Immature natural killer cell (primary cell): Measurements from ENCODE around the gene COL26A1. TPM values are rescaled to one million over a fixed set of nuclear protein-coding genes. Genes with fewer than 3 reads are reported as not detected.
A peak's percentile ranks its signal among the peaks of the same experiment; 100 is the strongest.
"Not testable (repeated sequence)": the region's sequence is repeated elsewhere in the genome, so short reads cannot be mapped to it uniquely, and the experiment has no call there.

Experiments
- DNase-seq, 3 donors: peaks; one replicate each; pipeline ENCODE4 v3.0.0; 2022; ENCODE audit warnings: mixed read lengths in 1 of 3
- H3K27ac Mint-ChIP-seq, 6 donors: one replicate each; pipeline ENCODE4 v1.8.0; 2020; ENCODE audit warnings: mixed read lengths in 6 of 6, mild to moderate bottlenecking in 5 of 6, inconsistent platforms in 4 of 6, moderate library complexity in 3 of 6
- H3K27me3 Mint-ChIP-seq, 3 donors: one replicate each; pipeline ENCODE4 v1.8.0; 2020 to 2021; ENCODE audit warnings: low read depth in 3 of 3, mild to moderate bottlenecking in 3 of 3, mixed read lengths in 3 of 3, moderate library complexity in 3 of 3, inconsistent platforms in 1 of 3
- H3K36me3 Mint-ChIP-seq, 3 donors: one replicate each; pipeline ENCODE4 v1.8.0; 2020; ENCODE audit warnings: mixed read lengths in 3 of 3, inconsistent platforms in 2 of 3, mild to moderate bottlenecking in 2 of 3
- H3K4me1 Mint-ChIP-seq, 2 donors: one replicate each; pipeline ENCODE4 v1.8.0; 2020; ENCODE audit warnings: inconsistent platforms in 2 of 2, mild to moderate bottlenecking in 2 of 2, mixed read lengths in 2 of 2, moderate library complexity in 1 of 2
- H3K4me3 Mint-ChIP-seq, 5 donors: one replicate each; pipeline ENCODE4 v1.8.0; 2020; ENCODE audit warnings: mild to moderate bottlenecking in 5 of 5, mixed read lengths in 5 of 5, inconsistent platforms in 3 of 5, moderate library complexity in 3 of 5
- H3K9me3 Mint-ChIP-seq, 6 donors: one replicate each; pipeline ENCODE4 v1.8.0; 2020; ENCODE audit warnings: mild to moderate bottlenecking in 6 of 6, mixed read lengths in 6 of 6, inconsistent platforms in 4 of 6, moderate library complexity in 3 of 6
- polyA plus RNA-seq, 3 donors: library from polyadenylated mRNA; unstranded; fragments of 300-500 nt; fragmentation: Illumina TruSeq; gene quantifications; one replicate each; pipeline ENCODE4 v1.2.3, GENCODE V29; 2021

Gene COL26A1
- polyA plus RNA-seq, 3 donors from 2014 or later: not detected

GRCh38 chr7:101488826-101489572 lies 126.3 kb downstream of the COL26A1 start:
- H3K9me3 Mint-ChIP-seq: no peaks in the 10 kb centered on the region
- H3K4me3 Mint-ChIP-seq: no peak overlapping the region
- H3K36me3 Mint-ChIP-seq: no peaks in the 10 kb centered on the region
- H3K27ac Mint-ChIP-seq: no peak overlapping the region
- no peaks in the 10 kb centered on the region for H3K4me1 Mint-ChIP-seq
- no peak for DNase-seq
- H3K27me3 Mint-ChIP-seq: peaks cover 0 to 9% (median 4%) of the 10 kb centered on the region in 3 donors

DNA sequence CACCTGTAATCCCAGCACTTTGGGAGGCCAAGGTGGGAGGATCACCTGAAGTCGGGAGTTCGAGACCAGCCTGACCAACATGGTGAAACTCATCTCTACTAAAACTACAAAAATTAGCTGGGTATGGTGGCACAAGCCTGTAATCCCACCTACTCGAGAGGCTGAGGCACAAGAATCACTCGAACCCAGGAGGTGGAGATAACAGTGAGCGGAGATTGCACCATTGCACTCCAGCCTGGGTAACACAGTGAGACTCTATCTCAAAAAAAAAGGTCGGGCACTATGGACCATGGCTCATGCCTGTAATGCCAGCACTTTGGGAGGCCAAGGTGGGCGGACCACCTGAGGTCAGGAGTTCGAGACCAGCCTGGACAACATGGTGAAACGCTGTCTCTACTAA lies 127.8 kb downstream of the COL26A1 start:
- H3K27me3 Mint-ChIP-seq, H3K27ac Mint-ChIP-seq, H3K36me3 Mint-ChIP-seq, H3K4me3 Mint-ChIP-seq, H3K4me1 Mint-ChIP-seq, H3K9me3 Mint-ChIP-seq, DNase-seq: not testable (repeated sequence)

DNA sequence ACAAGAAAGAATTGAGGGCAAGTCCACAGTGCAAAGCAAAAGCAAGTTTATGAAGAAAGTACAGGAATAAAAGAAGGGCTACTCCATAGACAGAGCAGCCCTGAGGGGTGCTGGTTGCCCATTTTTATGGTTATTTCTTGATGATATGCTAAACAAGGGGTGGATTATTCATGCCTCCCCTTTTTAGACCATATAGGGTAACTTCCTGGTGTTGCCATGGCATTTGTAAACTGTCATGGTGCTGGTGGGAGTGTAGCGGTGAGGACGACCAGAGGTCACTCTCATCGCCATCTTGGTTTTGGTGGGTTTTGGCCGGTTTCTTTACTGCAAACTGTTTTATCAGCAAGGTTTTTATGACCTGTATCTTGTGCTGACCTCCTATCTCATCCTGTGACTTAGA lies 128.8 kb downstream of the COL26A1 start:
- H3K36me3 Mint-ChIP-seq, DNase-seq, H3K27ac Mint-ChIP-seq, H3K4me1 Mint-ChIP-seq, H3K4me3 Mint-ChIP-seq, H3K9me3 Mint-ChIP-seq: not testable (repeated sequence)
- peaks cover 0 to 14% (median 4%) of the 10 kb centered on the region in 3 donors for H3K27me3 Mint-ChIP-seq

- Mint-ChIP-seq H3K36me3 (no peaks in the 10 kb centered on the region), H3K4me1 (no peaks in the 10 kb centered on the region), H3K27ac (no peak overlapping the region), H3K27me3 (peaks cover 0 to 7% (median 6%) of the 10 kb centered on the region in 3 donors), H3K9me3 (no peaks in the 10 kb centered on the region), H3K4me3 (no peak overlapping the region)
- no peak for DNase-seq
These were observed 132.1 kb downstream of the COL26A1 start for GRCh38 chr7:101494602-101495329.

DNA sequence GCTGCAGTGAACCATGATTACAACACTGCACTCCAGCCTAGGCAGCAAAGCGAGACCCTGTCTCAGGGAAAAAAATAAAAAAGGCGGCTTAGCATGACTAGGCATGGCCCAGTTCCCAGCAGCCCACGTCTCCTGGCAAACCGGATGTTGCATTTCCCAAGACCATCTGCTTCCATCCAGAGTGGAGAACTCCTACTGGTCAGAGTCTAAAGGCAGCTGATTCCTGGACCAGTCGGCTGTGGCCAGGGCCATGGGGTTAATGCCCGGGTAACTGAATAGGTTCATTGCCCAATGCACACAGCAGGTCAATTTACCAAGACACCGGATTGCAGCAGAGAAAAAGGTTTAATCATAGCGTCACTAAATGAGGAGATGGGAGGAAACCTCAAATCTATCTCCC lies 133.3 kb downstream of the COL26A1 start:
- Mint-ChIP-seq H3K36me3 (no peaks in the 10 kb centered on the region), H3K4me3 (no peak overlapping the region), H3K27ac (no peak overlapping the region), H3K9me3 (no peaks in the 10 kb centered on the region), H3K4me1 (no peaks in the 10 kb centered on the region), H3K27me3 (peaks cover 0 to 7% (median 6%) of the 10 kb centered on the region in 3 donors)
- DNase-seq: no peak

- DNase-seq: no peak
- no peaks in the 10 kb centered on the region for H3K36me3 Mint-ChIP-seq
- H3K9me3 Mint-ChIP-seq: no peaks in the 10 kb centered on the region
- H3K4me1 Mint-ChIP-seq: no peaks in the 10 kb centered on the region
- peaks cover 2 to 3% (median 2%) of the 10 kb centered on the region in 3 donors for H3K27me3 Mint-ChIP-seq
- no peak overlapping the region for H3K4me3 Mint-ChIP-seq
- H3K27ac Mint-ChIP-seq: no peak overlapping the region
These were observed 138.7 kb downstream of the COL26A1 start for GRCh38 chr7:101501351-101501750.

DNA sequence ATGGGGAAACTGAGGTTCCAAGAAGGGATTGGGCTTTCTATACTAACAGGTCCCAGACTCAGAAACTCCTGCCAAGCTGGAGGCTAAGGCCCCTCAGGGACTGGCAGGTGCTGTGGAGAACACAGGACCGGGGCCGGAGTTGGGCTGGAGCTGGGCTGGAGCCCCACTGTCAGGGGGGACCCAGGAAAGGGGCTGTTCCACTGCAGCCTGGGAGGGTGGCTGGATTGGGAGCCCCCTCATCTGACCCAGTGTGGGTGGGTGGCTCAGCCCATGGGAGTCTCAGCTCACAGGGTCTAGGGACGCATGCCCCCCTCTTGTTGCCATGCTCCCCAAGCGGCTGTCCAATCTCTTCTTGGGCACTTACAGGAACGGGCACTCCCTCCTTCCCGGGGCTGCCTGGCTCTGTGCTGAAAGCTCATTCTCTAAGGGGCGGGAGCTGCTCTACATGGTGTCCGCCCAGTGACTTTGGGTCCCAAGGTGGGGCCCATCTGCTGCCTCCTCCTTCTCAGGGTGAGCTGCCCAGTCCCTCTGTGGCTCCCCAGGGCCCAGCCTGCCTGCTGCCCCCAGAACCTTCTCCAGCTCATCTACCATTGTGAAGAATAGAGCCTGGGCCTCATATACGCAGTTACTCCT lies 139.9 kb downstream of the COL26A1 start:
- Mint-ChIP-seq H3K27me3 (peaks cover 2 to 4% (median 4%) of the 10 kb centered on the region in 3 donors), H3K4me3 (no peak overlapping the region), H3K9me3 (no peaks in the 10 kb centered on the region), H3K36me3 (no peaks in the 10 kb centered on the region), H3K27ac (no peak overlapping the region), H3K4me1 (peaks cover 0 to 2% of the 10 kb centered on the region in 2 donors)
- DNase-seq: no peak

GRCh38 chr7:101505510-101505909 lies 142.8 kb downstream of the COL26A1 start:
- not testable (repeated sequence) for DNase-seq, H3K27ac Mint-ChIP-seq, H3K4me1 Mint-ChIP-seq, H3K36me3 Mint-ChIP-seq, H3K4me3 Mint-ChIP-seq, H3K9me3 Mint-ChIP-seq
- peaks cover 2 to 10% (median 4%) of the 10 kb centered on the region in 3 donors for H3K27me3 Mint-ChIP-seq

DNA sequence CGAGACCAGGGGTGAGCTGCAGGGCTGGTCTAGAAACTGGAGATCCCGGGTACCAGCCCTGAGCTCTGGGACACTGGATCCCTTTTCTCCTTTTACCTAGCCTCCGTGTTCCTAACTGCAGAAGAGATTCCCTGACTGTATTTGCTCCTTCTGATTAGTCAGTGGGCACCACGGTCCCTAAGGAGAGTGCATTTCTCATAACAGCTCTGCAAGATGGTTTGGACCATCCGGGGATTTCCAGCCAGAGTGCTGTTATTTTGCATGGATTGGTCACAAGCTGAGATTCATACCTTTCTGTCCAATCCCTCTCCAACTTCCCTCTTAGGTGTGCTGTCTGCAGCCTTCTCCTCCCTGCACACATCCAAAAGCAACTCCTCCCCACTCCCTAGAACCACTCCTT lies 143.9 kb downstream of the COL26A1 start:
- Mint-ChIP-seq H3K27ac (no peak overlapping the region), H3K4me1 (peaks cover 0 to 6% of the 10 kb centered on the region in 2 donors), H3K4me3 (no peak overlapping the region), H3K9me3 (no peaks in the 10 kb centered on the region), H3K36me3 (no peaks in the 10 kb centered on the region), H3K27me3 (peaks cover 2 to 8% (median 4%) of the 10 kb centered on the region in 3 donors)
- DNase-seq: no peak

GRCh38 chr7:101507327-101507726 lies 144.7 kb downstream of the COL26A1 start:
- no peak for DNase-seq
- no peak overlapping the region for H3K4me3 Mint-ChIP-seq
- peaks cover 0 to 6% of the 10 kb centered on the region in 2 donors for H3K4me1 Mint-ChIP-seq
- H3K27me3 Mint-ChIP-seq: peaks cover 2 to 8% (median 4%) of the 10 kb centered on the region in 3 donors
- no peaks in the 10 kb centered on the region for H3K36me3 Mint-ChIP-seq
- no peak overlapping the region for H3K27ac Mint-ChIP-seq
- H3K9me3 Mint-ChIP-seq: no peaks in the 10 kb centered on the region

GRCh38 chr7:101507791-101508252 lies 145.1 kb downstream of the COL26A1 start:
- Mint-ChIP-seq H3K4me1 (peaks cover 0 to 6% of the 10 kb centered on the region in 2 donors), H3K27ac (no peak overlapping the region), H3K36me3 (no peaks in the 10 kb centered on the region), H3K27me3 (peaks cover 2 to 8% (median 4%) of the 10 kb centered on the region in 3 donors), H3K4me3 (no peak overlapping the region), H3K9me3 (no peaks in the 10 kb centered on the region)
- peak in 2 of 3 donors; percentile 3 to 6 for DNase-seq

DNA sequence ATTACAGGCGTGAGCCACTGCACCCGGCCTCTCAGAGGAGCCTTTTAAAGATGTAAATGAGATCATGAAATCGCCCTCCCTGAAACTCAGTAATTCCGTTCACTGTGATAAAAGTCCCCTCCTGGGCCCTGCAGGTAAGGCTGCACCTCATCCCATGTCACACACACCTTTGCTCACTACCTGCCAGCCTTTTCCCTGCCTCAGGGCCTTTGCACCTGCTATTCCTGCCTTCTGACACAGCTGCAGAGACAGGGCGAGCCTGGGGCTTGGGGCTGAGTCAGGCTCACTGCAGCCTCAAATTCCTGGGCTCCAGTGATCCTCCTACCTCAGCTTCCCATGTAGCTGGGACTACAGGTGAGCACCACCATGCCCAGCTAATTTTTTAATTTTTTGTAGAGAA lies 147.6 kb downstream of the COL26A1 start:
- DNase-seq: no peak
- no peak overlapping the region for H3K4me3 Mint-ChIP-seq
- H3K27me3 Mint-ChIP-seq: peaks cover 0 to 10% (median 4%) of the 10 kb centered on the region in 3 donors
- H3K9me3 Mint-ChIP-seq: no peaks in the 10 kb centered on the region
- peaks cover 0 to 6% of the 10 kb centered on the region in 2 donors for H3K4me1 Mint-ChIP-seq
- no peaks in the 10 kb centered on the region for H3K36me3 Mint-ChIP-seq
- peak overlapping the region in 1 of 6 donors; percentile 46 for H3K27ac Mint-ChIP-seq

- peaks cover 0 to 6% of the 10 kb centered on the region in 2 donors for H3K4me1 Mint-ChIP-seq
- no peak for DNase-seq
- peak overlapping the region in 2 of 5 donors; percentile 13 to 17 for H3K4me3 Mint-ChIP-seq
- peaks cover 0 to 10% (median 4%) of the 10 kb centered on the region in 3 donors for H3K27me3 Mint-ChIP-seq
- H3K9me3 Mint-ChIP-seq: no peaks in the 10 kb centered on the region
- no peaks in the 10 kb centered on the region for H3K36me3 Mint-ChIP-seq
- H3K27ac Mint-ChIP-seq: no peak overlapping the region
These were observed 149.3 kb downstream of the COL26A1 start for GRCh38 chr7:101511965-101512364.

DNA sequence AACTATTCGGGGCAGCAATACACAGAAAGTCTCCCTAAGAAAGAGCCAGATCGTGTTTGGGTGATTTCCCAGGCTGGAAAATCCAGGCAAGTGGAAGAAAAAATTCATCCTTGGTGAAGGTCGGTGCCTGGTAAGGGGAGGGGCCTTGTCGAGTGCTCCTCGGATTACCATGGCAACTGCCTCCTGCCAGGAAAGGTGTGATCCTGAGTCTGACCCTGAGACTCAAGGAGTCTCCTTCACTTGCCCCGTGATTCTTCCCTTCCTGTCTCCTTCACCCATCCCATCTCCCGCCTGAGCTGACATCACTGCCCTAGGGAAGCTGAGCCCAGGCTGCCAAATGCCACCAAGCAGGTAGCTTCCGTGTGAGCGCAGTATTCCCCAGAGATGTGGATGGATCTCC lies 154.2 kb downstream of the COL26A1 start:
- Mint-ChIP-seq H3K27me3 (peaks cover 0 to 4% (median 0%) of the 10 kb centered on the region in 3 donors), H3K9me3 (no peaks in the 10 kb centered on the region), H3K36me3 (no peaks in the 10 kb centered on the region), H3K4me1 (no peaks in the 10 kb centered on the region), H3K4me3 (no peak overlapping the region), H3K27ac (no peak overlapping the region)
- DNase-seq: no peak
